Endothelial cell of umbilical vein (primary cell): ENCODE data around the gene SEZ6L. TPM values are rescaled to one million over a fixed set of nuclear protein-coding genes. Genes with fewer than 3 reads are reported as not detected.

Experiments
- BruUV-seq: library from RNA; stranded (reverse); fragments of 400-500 nt; replicated peaks from 2 replicates; lab custom pipeline; 2021; lab: Mats Ljungman, UMichigan
- CTCF ChIA-PET: fragments of 300-600, 350-600 bp; sonication (Branson Sonifier 250); formaldehyde crosslinking; loops from one replicate; lab custom pipeline; 2021; ENCODE audit warnings: antibody characterized with exemption, inconsistent platforms; lab: Charles Lee
- POLR2A ChIA-PET: fragments of 300-600, 350-600 bp; sonication (Branson Sonifier 250); formaldehyde crosslinking; loops from one replicate; lab custom pipeline; 2021; ENCODE audit warnings: antibody characterized with exemption, inconsistent platforms; lab: Charles Lee
- DNase-seq: peaks from one replicate; pipeline ENCODE4 v3.0.0-alpha.2; 2011; ENCODE audit warnings: low read depth, low spot score
- FAIRE-seq: peaks from 2 replicates; lab custom pipeline; 2011; peaks lifted over from hg19 to GRCh38; lab: Jason Lieb, UNC
- H2AFZ ChIP-seq: 2 replicates; pipeline ENCODE4 v1.6.0; 2012; ENCODE audit warnings: low read depth, low read length, control low read depth, inconsistent platforms
- H3K27ac ChIP-seq: 2 replicates; pipeline ENCODE4 v1.5.1; 2011; ENCODE audit warnings: low read depth, mild to moderate bottlenecking, control low read depth, low read length, moderate library complexity; ENCODE audit not compliant: insufficient read depth
- H3K27me3 ChIP-seq, 2 experiments: 2 replicates each; pipeline versions ENCODE4 v1.6.0 to v1.6.1; 2011; ENCODE audit warnings: low read length in 2 of 2, mixed read lengths in 1 of 2; ENCODE audit not compliant: control insufficient read depth in 2 of 2, insufficient read depth in 2 of 2
- H3K36me3 ChIP-seq, 2 experiments: 2 replicates in 1 of 2; 3 replicates in 1 of 2; pipeline ENCODE4 v1.5.1; 2011; ENCODE audit warnings: low read length in 2 of 2, mild to moderate bottlenecking in 1 of 2, moderate library complexity in 1 of 2; ENCODE audit not compliant: control insufficient read depth in 2 of 2, insufficient read depth in 2 of 2; ENCODE audit errors: extremely low read depth in 1 of 2
- H3K4me1 ChIP-seq: 3 replicates; pipeline ENCODE4 v1.5.1; 2011; ENCODE audit warnings: mild to moderate bottlenecking, low read length; ENCODE audit not compliant: control insufficient read depth, insufficient read depth; ENCODE audit errors: extremely low read depth
- H3K4me2 ChIP-seq: 2 replicates; pipeline ENCODE4 v1.6.1; 2011; ENCODE audit warnings: low read length, control low read depth, mixed read lengths; ENCODE audit not compliant: insufficient read depth
- H3K4me3 ChIP-seq, 3 experiments: fragments of 200-600 bp in 1 of 3; sonication (generic), shearing (Covaris generic) in 1 of 3; replicated peaks in 1 of 3; 2 replicates each; pipeline ENCODE4 v1.5.1; 2011 to 2016; ENCODE audit warnings: control low read depth in 3 of 3, low read length in 3 of 3, mild to moderate bottlenecking in 2 of 3, inconsistent platforms in 1 of 3, low read depth in 1 of 3, moderate library complexity in 1 of 3; ENCODE audit not compliant: insufficient read depth in 1 of 3
- H3K79me2 ChIP-seq: 2 replicates; pipeline ENCODE4 v1.6.0; 2012; ENCODE audit warnings: low read length, inconsistent platforms; ENCODE audit not compliant: control insufficient read depth, insufficient read depth
- H3K9ac ChIP-seq: replicated peaks from 2 replicates; pipeline ENCODE3; 2011; ENCODE audit warnings: low read length, control low read depth; ENCODE audit not compliant: insufficient read depth; ENCODE audit errors: extremely low read depth
- H3K9me1 ChIP-seq: replicated peaks from 3 replicates; pipeline ENCODE4 v1.6.0; 2011; ENCODE audit warnings: mild to moderate bottlenecking, low read length; ENCODE audit not compliant: control insufficient read depth, insufficient read depth; ENCODE audit errors: extremely low read depth
- H3K9me3 ChIP-seq: replicated peaks from 2 replicates; pipeline ENCODE4 v1.5.1; 2012; ENCODE audit warnings: low read length, inconsistent platforms; ENCODE audit not compliant: control insufficient read depth, insufficient read depth
- H4K20me1 ChIP-seq: replicated peaks from 2 replicates; pipeline ENCODE3; 2011; ENCODE audit warnings: mild to moderate bottlenecking, low read length; ENCODE audit not compliant: control insufficient read depth, insufficient read depth; ENCODE audit errors: extremely low read depth
- EZH2 ChIP-seq: IDR thresholded peaks from 2 replicates; pipeline ENCODE4 v1.6.1; 2012; ENCODE audit warnings: borderline replicate concordance, low read depth, mild to moderate bottlenecking, moderate library complexity, low read length, inconsistent platforms; ENCODE audit not compliant: severe bottlenecking
- FOS ChIP-seq: IDR thresholded peaks from 2 replicates; pipeline ENCODE4 v1.6.1; 2011; ENCODE audit warnings: mild to moderate bottlenecking, low read length, moderate library complexity, borderline replicate concordance; ENCODE audit not compliant: insufficient read depth
- GATA2 ChIP-seq: IDR thresholded peaks from 2 replicates; pipeline ENCODE4 v1.7.0; 2011; ENCODE audit warnings: low read depth, mild to moderate bottlenecking, moderate library complexity, mixed read lengths, low read length; ENCODE audit not compliant: insufficient read length, insufficient read depth
- JUN ChIP-seq: IDR thresholded peaks from 2 replicates; pipeline ENCODE4 v1.6.1; 2011; ENCODE audit warnings: borderline replicate concordance, low read depth; ENCODE audit not compliant: insufficient read length, insufficient read depth
- MAX ChIP-seq: IDR thresholded peaks from 2 replicates; pipeline ENCODE4 v1.6.1; 2011; ENCODE audit not compliant: insufficient read depth, insufficient read length
- MYC ChIP-seq: IDR thresholded peaks from one replicate; pipeline ENCODE4 v1.6.1; 2011; ENCODE audit warnings: mild to moderate bottlenecking, low read depth, low read length
- POLR2A ChIP-seq: IDR thresholded peaks from 2 replicates; pipeline ENCODE4 v1.6.1; 2012; ENCODE audit warnings: low read depth, mild to moderate bottlenecking, control low read depth, low read length
- POLR2AphosphoS5 ChIP-seq: IDR thresholded peaks from 2 replicates; pipeline ENCODE4 v1.6.1; 2012; ENCODE audit warnings: low read depth, mild to moderate bottlenecking, control low read depth, low read length, moderate library complexity; ENCODE audit not compliant: insufficient read depth
- dilution Hi-C: fragments of 300-500 bp; cut with MboI; formaldehyde crosslinking; loops from one replicate; pipeline ENCODE4 v1.15.0; 2019; ENCODE audit warnings: low sequenced_read_pairs; ENCODE audit not compliant: extremely low pct_ligation_motif_present
- intact Hi-C: fragments of 100-400 bp; cut with micrococcal nuclease; formaldehyde crosslinking; loops from one replicate; pipeline ENCODE4 v1.10.0; 2022
- polyA plus RNA-seq, 4 experiments: library from polyadenylated mRNA; depleted of rRNA in 3 of 4; stranded (reverse) in 3 of 4; unstranded in 1 of 4; fragments of >200 nt; gene quantifications; 2 replicates each; pipeline versions ENCODE4 v1.2.1 to v1.2.3, GENCODE V29; 2011 to 2012; ENCODE audit warnings: missing spikeins in 1 of 4
- total RNA-seq: library from RNA; stranded (reverse); gene quantifications from 2 replicates; pipeline ENCODE4 v1.2.3, GENCODE V29; 2021
- TF ChIP-seq, protein P1 (sequence below), 2 donors: IDR thresholded peaks; 1 replicate in 1 of 2; 2 replicates in 1 of 2; pipeline ENCODE4 v1.5.1; 2011; ENCODE audit warnings: low read length in 2 of 2, mild to moderate bottlenecking in 2 of 2, moderate library complexity in 2 of 2, control low read depth in 1 of 2, inconsistent platforms in 1 of 2, low read depth in 1 of 2; ENCODE audit not compliant: insufficient read depth in 1 of 2; ENCODE audit errors: extremely low read depth in 1 of 2

Gene SEZ6L
- total and polyA plus RNA-seq, 2 donors (not counting 3 experiments of a cell fraction or from before 2014, with no cell fraction given) = not detected

DNA sequence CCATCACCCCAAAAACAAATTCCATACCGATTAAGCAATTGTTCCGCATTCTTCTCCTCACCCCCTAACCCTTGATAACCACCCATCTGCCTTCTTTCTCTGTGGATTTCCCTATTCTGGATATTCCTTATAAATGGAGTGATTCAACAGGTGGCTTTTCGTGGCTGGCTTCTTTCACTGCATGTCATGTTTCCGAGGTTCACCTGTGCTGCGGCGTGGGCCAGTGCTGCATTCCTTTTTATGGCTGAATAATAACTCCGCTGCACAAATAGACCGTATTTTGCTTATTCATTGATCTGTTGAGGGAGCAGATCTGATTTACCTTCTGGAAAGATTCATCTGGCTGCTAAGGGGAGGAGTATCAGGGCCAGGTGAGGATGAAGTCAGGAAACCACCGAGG, 165.0 kb downstream of the SEZ6L start:
- Histone ChIP-seq H3K4me2 (no peak overlapping the region), H3K4me3 (no peak overlapping the region), H3K4me1 (no peaks in the 10 kb centered on the region), H3K9ac (no peak overlapping the region), H3K27me3 (peaks cover 0 to 2% of the 10 kb centered on the region in 2 experiments), H3K9me1 (no peaks in the 10 kb centered on the region), H3K9me3 (no peaks in the 10 kb centered on the region), H3K36me3 (no peaks in the 10 kb centered on the region), H3K79me2 (no peaks in the 10 kb centered on the region), H4K20me1 (no peaks in the 10 kb centered on the region), H3K27ac (no peak overlapping the region), H2AFZ (no peak overlapping the region)
- intact Hi-C loops = loop anchor here (5.0 kb wide), 1 partner anchor 1097 kb away; no protein-coding TSS in a partner anchor
- POLR2A ChIA-PET = no interaction called here
- no peak for TF ChIP-seq POLR2A
- TF ChIP-seq EZH2 = no peak
- TF ChIP-seq POLR2AphosphoS5 = no peak
- TF ChIP-seq GATA2 = no peak
- TF ChIP-seq FOS = no peak
- TF ChIP-seq, protein P1, sequence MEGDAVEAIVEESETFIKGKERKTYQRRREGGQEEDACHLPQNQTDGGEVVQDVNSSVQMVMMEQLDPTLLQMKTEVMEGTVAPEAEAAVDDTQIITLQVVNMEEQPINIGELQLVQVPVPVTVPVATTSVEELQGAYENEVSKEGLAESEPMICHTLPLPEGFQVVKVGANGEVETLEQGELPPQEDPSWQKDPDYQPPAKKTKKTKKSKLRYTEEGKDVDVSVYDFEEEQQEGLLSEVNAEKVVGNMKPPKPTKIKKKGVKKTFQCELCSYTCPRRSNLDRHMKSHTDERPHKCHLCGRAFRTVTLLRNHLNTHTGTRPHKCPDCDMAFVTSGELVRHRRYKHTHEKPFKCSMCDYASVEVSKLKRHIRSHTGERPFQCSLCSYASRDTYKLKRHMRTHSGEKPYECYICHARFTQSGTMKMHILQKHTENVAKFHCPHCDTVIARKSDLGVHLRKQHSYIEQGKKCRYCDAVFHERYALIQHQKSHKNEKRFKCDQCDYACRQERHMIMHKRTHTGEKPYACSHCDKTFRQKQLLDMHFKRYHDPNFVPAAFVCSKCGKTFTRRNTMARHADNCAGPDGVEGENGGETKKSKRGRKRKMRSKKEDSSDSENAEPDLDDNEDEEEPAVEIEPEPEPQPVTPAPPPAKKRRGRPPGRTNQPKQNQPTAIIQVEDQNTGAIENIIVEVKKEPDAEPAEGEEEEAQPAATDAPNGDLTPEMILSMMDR (IDR thresholded peaks at IDR 0.05; ENCODE audit: extremely low read depth in 1 of 2, insufficient read depth in 1 of 2, low read depth in 1 of 2, low read length in 2 of 2) = no peak
- TF ChIP-seq MYC = no peak
- TF ChIP-seq MAX = no peak
- TF ChIP-seq JUN = no peak
- BruUV-seq = no TSS peak
- DNase-seq = no peak
- CTCF ChIA-PET = interaction anchor here (1.0 kb wide), 1 partner anchor 561 kb away, joined by 4 read pairs; no protein-coding TSS in a partner anchor
- dilution Hi-C loops = no loop called here
- no peak for FAIRE-seq
